ENCODE measurements around the gene FSTL4. TPM values are rescaled to one million over a fixed set of nuclear protein-coding genes. Genes with fewer than 3 reads are reported as not detected.

Gene FSTL4
- total and polyA plus RNA-seq, 2 experiments from 2014 or later, result 0.47 to 0.74 TPM

DNA sequence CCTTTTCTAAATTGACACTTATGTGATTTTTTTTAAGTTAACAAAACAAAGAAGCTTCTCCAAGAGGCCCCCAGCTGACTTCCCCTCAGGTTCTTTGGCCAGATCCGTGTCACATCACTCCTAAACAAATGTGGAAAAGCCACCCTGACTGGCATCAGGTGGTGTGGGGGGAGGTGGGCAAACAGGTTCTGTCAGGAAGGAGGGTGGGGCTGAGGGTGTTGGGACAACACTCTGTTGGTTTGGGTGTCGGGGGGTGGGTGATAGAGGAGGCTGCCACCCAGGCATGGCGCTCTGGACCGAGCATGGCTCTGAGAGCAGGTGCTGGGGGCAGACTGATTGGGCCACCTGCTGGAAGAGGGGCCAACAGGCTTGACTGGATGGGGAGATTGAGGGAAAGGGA is 349.7 kb downstream of the FSTL4 start:
- Histone ChIP-seq H3K27ac (no peak overlapping the region), H3K9me2 (replicated peaks; ENCODE audit: insufficient read depth) (no peaks in the 10 kb centered on the region), H3K27me3 (no peaks in the 10 kb centered on the region), H3K4me3 (no peak overlapping the region), H3K4me1 (ENCODE audit: insufficient read depth) (no peaks in the 10 kb centered on the region), H3K79me2 (no peaks in the 10 kb centered on the region), H3K4me2 (no peak overlapping the region), H4K20me1 (ENCODE audit: insufficient read depth, poor library complexity, severe bottlenecking) (no peaks in the 10 kb centered on the region), H2AFZ (no peak overlapping the region), H3K9me3 (ENCODE audit: low read depth) (no peaks in the 10 kb centered on the region), H3K36me3 (replicated peaks; ENCODE audit: insufficient read depth, low read depth) (no peaks in the 10 kb centered on the region)
- no peak for TF ChIP-seq EZH2 (IDR thresholded peaks at IDR 0.05; ENCODE audit: borderline replicate concordance)
- TF ChIP-seq, protein P1, sequence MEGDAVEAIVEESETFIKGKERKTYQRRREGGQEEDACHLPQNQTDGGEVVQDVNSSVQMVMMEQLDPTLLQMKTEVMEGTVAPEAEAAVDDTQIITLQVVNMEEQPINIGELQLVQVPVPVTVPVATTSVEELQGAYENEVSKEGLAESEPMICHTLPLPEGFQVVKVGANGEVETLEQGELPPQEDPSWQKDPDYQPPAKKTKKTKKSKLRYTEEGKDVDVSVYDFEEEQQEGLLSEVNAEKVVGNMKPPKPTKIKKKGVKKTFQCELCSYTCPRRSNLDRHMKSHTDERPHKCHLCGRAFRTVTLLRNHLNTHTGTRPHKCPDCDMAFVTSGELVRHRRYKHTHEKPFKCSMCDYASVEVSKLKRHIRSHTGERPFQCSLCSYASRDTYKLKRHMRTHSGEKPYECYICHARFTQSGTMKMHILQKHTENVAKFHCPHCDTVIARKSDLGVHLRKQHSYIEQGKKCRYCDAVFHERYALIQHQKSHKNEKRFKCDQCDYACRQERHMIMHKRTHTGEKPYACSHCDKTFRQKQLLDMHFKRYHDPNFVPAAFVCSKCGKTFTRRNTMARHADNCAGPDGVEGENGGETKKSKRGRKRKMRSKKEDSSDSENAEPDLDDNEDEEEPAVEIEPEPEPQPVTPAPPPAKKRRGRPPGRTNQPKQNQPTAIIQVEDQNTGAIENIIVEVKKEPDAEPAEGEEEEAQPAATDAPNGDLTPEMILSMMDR (IDR thresholded peaks at IDR 0.05; ENCODE audit: poor library complexity), result no peak
- TF ChIP-seq EZH2phosphoT487 (IDR thresholded peaks at IDR 0.05; ENCODE audit: low read depth, severe bottlenecking, unreplicated experiment), result no peak
- DNase-seq (ENCODE audit: low spot score), result no peak
- 84% methylated on average over 4 of the region's 4 CpGs for WGBS (ENCODE audit: low lambda C conversion rate, missing lambda C conversion rate)

DNA sequence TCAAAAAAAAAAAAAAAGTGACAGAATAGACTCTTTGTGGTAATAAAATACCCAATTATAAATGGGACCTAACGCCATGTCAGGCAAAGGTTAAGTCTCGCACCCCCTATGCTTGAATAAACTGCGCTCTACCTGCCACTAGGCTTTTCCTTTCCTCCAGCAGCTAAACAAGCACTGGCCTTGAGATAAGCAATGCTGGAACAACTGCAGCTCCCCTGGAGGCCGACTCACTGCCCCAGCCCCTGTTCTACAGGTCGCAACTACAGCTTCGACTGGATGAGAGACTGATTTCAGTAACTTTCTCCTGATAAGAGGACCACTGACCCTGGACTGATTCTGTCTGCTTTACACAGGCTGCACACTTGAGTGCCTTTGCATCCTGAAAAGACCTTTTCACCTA is 350.3 kb downstream of the FSTL4 start:
- no peak overlapping the region for H2AFZ ChIP-seq
- no peak overlapping the region for H3K4me3 ChIP-seq
- H3K27ac ChIP-seq, result no peak overlapping the region
- H3K36me3 ChIP-seq (replicated peaks; ENCODE audit: insufficient read depth, low read depth), result no peaks in the 10 kb centered on the region
- H3K9me2 ChIP-seq (replicated peaks; ENCODE audit: insufficient read depth), result no peaks in the 10 kb centered on the region
- no peaks in the 10 kb centered on the region for H4K20me1 ChIP-seq (ENCODE audit: insufficient read depth, poor library complexity, severe bottlenecking)
- H3K4me1 ChIP-seq (ENCODE audit: insufficient read depth), result no peaks in the 10 kb centered on the region
- 54% methylated on average over 6 of the region's 6 CpGs for WGBS (ENCODE audit: low lambda C conversion rate, missing lambda C conversion rate)
- no peaks in the 10 kb centered on the region for H3K79me2 ChIP-seq
- no peaks in the 10 kb centered on the region for H3K9me3 ChIP-seq (ENCODE audit: low read depth)
- peak; percentile 58 for DNase-seq (ENCODE audit: low spot score)
- no peaks in the 10 kb centered on the region for H3K27me3 ChIP-seq
- no peak overlapping the region for H3K4me2 ChIP-seq
- TF ChIP-seq, protein P1 (IDR thresholded peaks at IDR 0.05; ENCODE audit: poor library complexity), result no peak
- no peak for TF ChIP-seq EZH2 (IDR thresholded peaks at IDR 0.05; ENCODE audit: borderline replicate concordance)
- no peak for TF ChIP-seq EZH2phosphoT487 (IDR thresholded peaks at IDR 0.05; ENCODE audit: low read depth, severe bottlenecking, unreplicated experiment)

DNA sequence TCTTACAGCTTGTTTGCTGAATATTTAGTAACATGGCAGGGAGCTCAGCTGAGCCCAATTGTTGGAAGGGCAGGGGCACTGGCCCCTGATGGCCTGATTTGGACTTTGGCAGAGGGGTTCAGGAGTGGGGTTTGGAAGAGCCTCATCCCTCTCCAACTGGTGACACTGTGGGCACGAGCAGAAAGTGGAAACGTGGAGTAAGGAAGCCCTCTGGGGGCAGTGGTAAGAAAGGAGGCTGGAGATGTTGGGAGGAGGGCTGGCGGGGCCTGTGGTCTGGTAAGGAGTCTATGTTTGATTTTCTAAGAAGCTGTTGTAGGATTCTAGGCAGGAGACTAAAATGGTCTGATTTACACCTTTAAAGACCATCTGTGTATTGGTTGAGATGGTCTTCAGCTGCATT is 351.6 kb downstream of the FSTL4 start:
- DNase-seq (ENCODE audit: low spot score), result no peak
- TF ChIP-seq EZH2phosphoT487 (IDR thresholded peaks at IDR 0.05; ENCODE audit: low read depth, severe bottlenecking, unreplicated experiment), result no peak
- no peak for TF ChIP-seq EZH2 (IDR thresholded peaks at IDR 0.05; ENCODE audit: borderline replicate concordance)
- TF ChIP-seq, protein P1 (IDR thresholded peaks at IDR 0.05; ENCODE audit: poor library complexity), result no peak
- no peak overlapping the region for H3K4me2 ChIP-seq
- no peaks in the 10 kb centered on the region for H3K9me2 ChIP-seq (replicated peaks; ENCODE audit: insufficient read depth)
- H4K20me1 ChIP-seq (ENCODE audit: insufficient read depth, poor library complexity, severe bottlenecking), result no peaks in the 10 kb centered on the region
- H3K4me3 ChIP-seq, result no peak overlapping the region
- no peaks in the 10 kb centered on the region for H3K27me3 ChIP-seq
- no peaks in the 10 kb centered on the region for H3K36me3 ChIP-seq (replicated peaks; ENCODE audit: insufficient read depth, low read depth)
- 83% methylated on average over 3 of the region's 3 CpGs for WGBS (ENCODE audit: low lambda C conversion rate, missing lambda C conversion rate)
- no peak overlapping the region for H3K27ac ChIP-seq
- no peaks in the 10 kb centered on the region for H3K4me1 ChIP-seq (ENCODE audit: insufficient read depth)
- H2AFZ ChIP-seq, result no peak overlapping the region
- no peaks in the 10 kb centered on the region for H3K79me2 ChIP-seq
- H3K9me3 ChIP-seq (ENCODE audit: low read depth), result no peaks in the 10 kb centered on the region
